HG02943 (cell line): ENCODE data around the gene TRNP1.
"Not testable (repeated sequence)": the region's sequence is repeated elsewhere in the genome, so short reads cannot be mapped to it uniquely, and the experiment has no call there.

Experiments used
- ATAC-seq: cut with Tn5 transposase; IDR thresholded peaks from one replicate; pipeline ENCODE4 v1.9.1; 2021; ENCODE audit warnings: mild to moderate bottlenecking, low read depth, moderate library complexity; ENCODE audit not compliant: unreplicated experiment

Gene TRNP1

GRCh38 chr1:26993237-26994019 lies at the start of gene TRNP1:
Gene TRNP1, plus strand, starts transcription at chr1:26993692. Its CDS starts 95 bp downstream, at chr1:26993787.
- ATAC-seq: no peak

GRCh38 chr1:26945138-26945537 lies 48.4 kb upstream of the TRNP1 start:
- ATAC-seq: no peak

GRCh38 chr1:26945728-26946127 lies 47.8 kb upstream of the TRNP1 start:
- ATAC-seq: no peak

- no peak for ATAC-seq
Measured at GRCh38 chr1:26946270-26946669, 47.2 kb upstream of the TRNP1 start.

GRCh38 chr1:26948725-26949057 lies 44.8 kb upstream of the TRNP1 start:
- not testable (repeated sequence) for ATAC-seq

- ATAC-seq: no peak
Measured at GRCh38 chr1:26949266-26949925, 44.1 kb upstream of the TRNP1 start.

- ATAC-seq: no peak
Measured at GRCh38 chr1:26949926-26950319, 43.6 kb upstream of the TRNP1 start.

GRCh38 chr1:26950602-26951001 lies 42.9 kb upstream of the TRNP1 start:
- ATAC-seq: no peak

- ATAC-seq: no peak
Measured at GRCh38 chr1:26951216-26951615, 42.3 kb upstream of the TRNP1 start.

- no peak for ATAC-seq
Measured at GRCh38 chr1:26951821-26952497, 41.5 kb upstream of the TRNP1 start.

- no peak for ATAC-seq
Measured at GRCh38 chr1:26953374-26953773, 40.1 kb upstream of the TRNP1 start.

- ATAC-seq: no peak
Measured at GRCh38 chr1:26956321-26956720, 37.2 kb upstream of the TRNP1 start.

GRCh38 chr1:26957306-26957705 lies 36.2 kb upstream of the TRNP1 start:
- no peak for ATAC-seq

GRCh38 chr1:26959270-26959669 lies 34.2 kb upstream of the TRNP1 start:
- ATAC-seq: no peak

GRCh38 chr1:26959722-26960624 lies 33.5 kb upstream of the TRNP1 start, which contains the start of gene KDF1:
Gene KDF1, minus strand, starts transcription at chr1:26960468. Its CDS starts 8,088 bp downstream, at chr1:26952380.
- ATAC-seq: no peak

GRCh38 chr1:26960625-26960966 lies 32.9 kb upstream of the TRNP1 start:
- no peak for ATAC-seq

- ATAC-seq: no peak
Measured at GRCh38 chr1:26961826-26962225, 31.7 kb upstream of the TRNP1 start.

GRCh38 chr1:26965213-26965612 lies 28.3 kb upstream of the TRNP1 start:
- ATAC-seq: no peak

GRCh38 chr1:26965628-26966027 lies 27.9 kb upstream of the TRNP1 start:
- no peak for ATAC-seq

GRCh38 chr1:26970810-26971209 lies 22.7 kb upstream of the TRNP1 start:
- no peak for ATAC-seq

- ATAC-seq: no peak
Measured at GRCh38 chr1:26971590-26971989, 21.9 kb upstream of the TRNP1 start.
